OCI-LY7 (cell line): ENCODE measurements around the gene CD6. TPM values are rescaled to one million over a fixed set of nuclear protein-coding genes. Genes with fewer than 3 reads are reported as not detected.

Experiments used
- Bru-seq: library from RNA; stranded (reverse); fragments of 400-500 nt; gene quantifications from one replicate; lab custom pipeline; 2021; lab: Mats Ljungman, UMichigan
- BruChase-seq, 2 experiments: library from RNA; stranded (reverse); fragments of 400-500 nt; gene quantifications; one replicate each; lab custom pipeline; 2021; lab: Mats Ljungman, UMichigan
- BruUV-seq: library from RNA; stranded (reverse); fragments of 400-500 nt; replicated peaks from 2 replicates; lab custom pipeline; 2021; lab: Mats Ljungman, UMichigan
- CTCF ChIA-PET: fragments of 300-600 bp; sonication (Branson Sonifier 250); formaldehyde crosslinking; loops from one replicate; lab custom pipeline; 2022; ENCODE audit warnings: antibody characterized with exemption; ENCODE audit not compliant: unreplicated experiment; lab: Charles Lee
- POLR2A ChIA-PET: fragments of 300-600 bp; sonication (Branson Sonifier 250); formaldehyde crosslinking; loops from one replicate; lab custom pipeline; 2022; ENCODE audit warnings: antibody characterized with exemption; lab: Charles Lee
- DNase-seq: peaks from one replicate; pipeline ENCODE4 v3.0.0-alpha.2; 2015; ENCODE audit warnings: low spot score
- H2AFZ ChIP-seq: fragments of 200-600 bp; sonication (generic), shearing (Covaris generic); 2 replicates; pipeline ENCODE4 v1.6.1; 2014; ENCODE audit warnings: mild to moderate bottlenecking, antibody characterized with exemption, low read length, moderate library complexity
- H3K27ac ChIP-seq: fragments of 200-600 bp; sonication (generic); 2 replicates; pipeline ENCODE4 v1.5.1; 2014; ENCODE audit warnings: mixed run types, low read depth, mild to moderate bottlenecking, moderate library complexity, low read length, inconsistent platforms; ENCODE audit not compliant: poor library complexity, severe bottlenecking
- H3K36me3 ChIP-seq: fragments of 200-600 bp; sonication (generic); 2 replicates; pipeline ENCODE4 v1.6.1; 2014; ENCODE audit warnings: mild to moderate bottlenecking, antibody characterized with exemption, low read length, moderate library complexity, mixed read lengths; ENCODE audit not compliant: insufficient read depth
- H3K4me1 ChIP-seq: fragments of 200-600 bp; sonication (generic); 2 replicates; pipeline ENCODE4 v1.5.1; 2014; ENCODE audit warnings: mild to moderate bottlenecking, low read length; ENCODE audit not compliant: insufficient read depth, poor library complexity, severe bottlenecking
- H3K4me2 ChIP-seq: fragments of 200-600 bp; sonication (generic); 2 replicates; pipeline ENCODE4 v1.6.1; 2014; ENCODE audit warnings: mild to moderate bottlenecking, low read length
- H3K4me3 ChIP-seq: fragments of 200-600 bp; sonication (generic); 2 replicates; pipeline ENCODE4 v1.5.1; 2014; ENCODE audit warnings: mild to moderate bottlenecking, low read depth, low read length; ENCODE audit not compliant: poor library complexity, severe bottlenecking
- H3K79me2 ChIP-seq: fragments of 200-600 bp; sonication (generic); 2 replicates; pipeline ENCODE4 v1.6.1; 2016; ENCODE audit warnings: low read depth, mild to moderate bottlenecking, low read length, moderate library complexity, mixed read lengths; ENCODE audit not compliant: insufficient read depth
- H3K9me2 ChIP-seq: fragments of 200-600 bp; sonication (generic); 2 replicates; pipeline ENCODE4 v1.6.1; 2016; ENCODE audit warnings: mild to moderate bottlenecking, low read length, mixed read lengths; ENCODE audit not compliant: insufficient read depth
- H3K9me3 ChIP-seq: fragments of 200-600 bp; sonication (generic); 2 replicates; pipeline ENCODE4 v1.6.1; 2014; ENCODE audit warnings: mild to moderate bottlenecking, mixed run types, low read length, mixed read lengths
- H4K20me1 ChIP-seq: fragments of 200-600 bp; sonication (generic); 2 replicates; pipeline ENCODE4 v1.6.1; 2014; ENCODE audit warnings: mild to moderate bottlenecking, antibody characterized with exemption, low read length, moderate library complexity, mixed read lengths; ENCODE audit not compliant: insufficient read depth
- EZH2phosphoT487 ChIP-seq: fragments of 200-600 bp; sonication (generic); IDR thresholded peaks from 2 replicates; pipeline ENCODE4 v1.6.1; 2018; ENCODE audit warnings: low read depth, borderline replicate concordance, mild to moderate bottlenecking, mixed run types, antibody characterized with exemption, low read length, moderate library complexity, mixed read lengths
- intact Hi-C: fragments of 100-400 bp; cut with micrococcal nuclease; formaldehyde crosslinking; loops from one replicate; pipeline ENCODE4 v1.10.0; 2022; ENCODE audit not compliant: unreplicated experiment
- long read RNA-seq: library from polyadenylated mRNA; stranded (forward); transcript quantifications from one replicate; pipeline ENCODE4 v2.0.0, GENCODE V29; 2022
- total RNA-seq, 2 experiments: library from RNA; depleted of rRNA in 1 of 2; stranded (reverse); fragments of >200 nt in 1 of 2; shearing (Covaris generic) in 1 of 2; gene quantifications; 2 replicates each; pipeline ENCODE4 v1.2.3, GENCODE V29; 2014 to 2022
- TF ChIP-seq, protein P1 (sequence below): fragments of 200-600 bp; sonication (generic); conservative IDR thresholded peaks from 2 replicates; pipeline ENCODE4 v1.5.1; 2014; ENCODE audit warnings: mild to moderate bottlenecking, antibody characterized with exemption, low read length, moderate library complexity, mixed read lengths

Gene CD6, protein sequence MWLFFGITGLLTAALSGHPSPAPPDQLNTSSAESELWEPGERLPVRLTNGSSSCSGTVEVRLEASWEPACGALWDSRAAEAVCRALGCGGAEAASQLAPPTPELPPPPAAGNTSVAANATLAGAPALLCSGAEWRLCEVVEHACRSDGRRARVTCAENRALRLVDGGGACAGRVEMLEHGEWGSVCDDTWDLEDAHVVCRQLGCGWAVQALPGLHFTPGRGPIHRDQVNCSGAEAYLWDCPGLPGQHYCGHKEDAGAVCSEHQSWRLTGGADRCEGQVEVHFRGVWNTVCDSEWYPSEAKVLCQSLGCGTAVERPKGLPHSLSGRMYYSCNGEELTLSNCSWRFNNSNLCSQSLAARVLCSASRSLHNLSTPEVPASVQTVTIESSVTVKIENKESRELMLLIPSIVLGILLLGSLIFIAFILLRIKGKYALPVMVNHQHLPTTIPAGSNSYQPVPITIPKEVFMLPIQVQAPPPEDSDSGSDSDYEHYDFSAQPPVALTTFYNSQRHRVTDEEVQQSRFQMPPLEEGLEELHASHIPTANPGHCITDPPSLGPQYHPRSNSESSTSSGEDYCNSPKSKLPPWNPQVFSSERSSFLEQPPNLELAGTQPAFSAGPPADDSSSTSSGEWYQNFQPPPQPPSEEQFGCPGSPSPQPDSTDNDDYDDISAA
- total RNA-seq (2014; rRNA removed; shearing (Covaris generic)) (not detected in 2 replicates), total RNA-seq (2022) (not detected in 2 replicates), Bru-seq, nascent RNA (not detected), BruChase-seq, experiment 1, labeled RNA remaining after a 6-hour chase (percentile 3 among the genes with signal in this experiment), BruChase-seq, experiment 2, labeled RNA remaining after a 2-hour chase (not detected)
- long read RNA-seq = 0 reads

DNA sequence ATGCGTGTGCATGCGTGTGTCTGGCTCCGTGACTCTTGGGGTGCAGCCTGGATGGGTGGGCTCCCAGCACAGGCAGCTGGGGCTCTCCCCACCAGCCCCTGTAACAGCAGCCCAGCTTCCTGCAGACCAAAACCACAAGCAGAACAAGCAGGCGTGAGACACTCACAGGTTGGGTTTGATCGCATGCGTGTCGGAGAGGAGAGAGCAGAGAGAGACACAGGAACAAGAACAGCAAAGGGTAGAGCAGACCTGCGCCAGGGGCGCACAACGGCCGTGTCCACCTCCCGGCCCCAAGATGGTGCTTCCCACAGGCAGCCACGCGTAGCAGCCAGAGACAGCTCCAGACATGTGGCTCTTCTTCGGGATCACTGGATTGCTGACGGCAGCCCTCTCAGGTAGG, at the start of gene CD6:
TSS of gene CD6 (plus strand) at position 161 of the 400 bp plus-strand sequence. CDS start at position 347, 186 bp downstream.
- ChIA-PET CTCF (no interaction called here), POLR2A (no interaction called here)
- intact Hi-C loops = loop anchor here (2.0 kb wide), 1 partner anchor 215 kb away; no protein-coding TSS in a partner anchor
- Histone ChIP-seq H3K4me2 (no peak within 1 kb of the TSS), H3K9me3 (0 out of 2 replicates have a peak, but pooled peaks cover 3% of the 10 kb centered on the region), H3K4me3 (no peak within 1 kb of the TSS), H3K27ac (no peak within 1 kb of the TSS), H4K20me1 (no peaks in the 10 kb centered on the region), H3K4me1 (no peaks in the 10 kb centered on the region), H2AFZ (no peak within 1 kb of the TSS), H3K36me3 (no peaks in the 10 kb centered on the region), H3K79me2 (no peaks in the 10 kb centered on the region), H3K9me2 (no peaks in the 10 kb centered on the region)
- TF ChIP-seq EZH2phosphoT487 = no peak
- TF ChIP-seq, protein P1, sequence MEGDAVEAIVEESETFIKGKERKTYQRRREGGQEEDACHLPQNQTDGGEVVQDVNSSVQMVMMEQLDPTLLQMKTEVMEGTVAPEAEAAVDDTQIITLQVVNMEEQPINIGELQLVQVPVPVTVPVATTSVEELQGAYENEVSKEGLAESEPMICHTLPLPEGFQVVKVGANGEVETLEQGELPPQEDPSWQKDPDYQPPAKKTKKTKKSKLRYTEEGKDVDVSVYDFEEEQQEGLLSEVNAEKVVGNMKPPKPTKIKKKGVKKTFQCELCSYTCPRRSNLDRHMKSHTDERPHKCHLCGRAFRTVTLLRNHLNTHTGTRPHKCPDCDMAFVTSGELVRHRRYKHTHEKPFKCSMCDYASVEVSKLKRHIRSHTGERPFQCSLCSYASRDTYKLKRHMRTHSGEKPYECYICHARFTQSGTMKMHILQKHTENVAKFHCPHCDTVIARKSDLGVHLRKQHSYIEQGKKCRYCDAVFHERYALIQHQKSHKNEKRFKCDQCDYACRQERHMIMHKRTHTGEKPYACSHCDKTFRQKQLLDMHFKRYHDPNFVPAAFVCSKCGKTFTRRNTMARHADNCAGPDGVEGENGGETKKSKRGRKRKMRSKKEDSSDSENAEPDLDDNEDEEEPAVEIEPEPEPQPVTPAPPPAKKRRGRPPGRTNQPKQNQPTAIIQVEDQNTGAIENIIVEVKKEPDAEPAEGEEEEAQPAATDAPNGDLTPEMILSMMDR = no peak
- no peak for DNase-seq
- no TSS peak for BruUV-seq

GRCh38 chr11:60921777-60922335, 49.6 kb upstream of the CD6 start:
- peaks cover 29% of the 10 kb centered on the region for H3K79me2 ChIP-seq
- BruUV-seq = no TSS peak
- no peaks in the 10 kb centered on the region for H3K9me3 ChIP-seq
- ChIA-PET CTCF (interaction anchor here (1.0 kb wide), 1 partner anchor 22 kb away, joined by 3 read pairs; no protein-coding TSS in a partner anchor), POLR2A (interaction anchor here (0.5 to 1.1 kb wide), 2 partner anchors 9 to 19 kb away, joined by 3 to 11 read pairs; no protein-coding TSS in a partner anchor)
- TF ChIP-seq EZH2phosphoT487 = no peak
- TF ChIP-seq, protein P1 = no peak
- H2AFZ ChIP-seq = no peak overlapping the region
- H3K36me3 ChIP-seq = peaks cover 68% of the 10 kb centered on the region
- no peak for DNase-seq
- no peaks in the 10 kb centered on the region for H3K9me2 ChIP-seq
- H3K27ac ChIP-seq = no peak overlapping the region
- intact Hi-C loops = no loop called here
- no peak overlapping the region for H3K4me3 ChIP-seq
- peaks cover 49% of the 10 kb centered on the region for H3K4me1 ChIP-seq
- H4K20me1 ChIP-seq = peaks cover 5% of the 10 kb centered on the region; the same call in 1 of the 2 replicates
- no peak overlapping the region for H3K4me2 ChIP-seq
